ENCODE data around the gene FZR1. TPM values are rescaled to one million over a fixed set of nuclear protein-coding genes. Genes with fewer than 3 reads are reported as not detected.
"Not testable (repeated sequence)": the region's sequence is repeated elsewhere in the genome, so short reads cannot be mapped to it uniquely, and the experiment has no call there.

Gene FZR1
- polyA plus RNA-seq, 3 donors, result 7.7 to 44.6 (median 9.4) TPM

DNA sequence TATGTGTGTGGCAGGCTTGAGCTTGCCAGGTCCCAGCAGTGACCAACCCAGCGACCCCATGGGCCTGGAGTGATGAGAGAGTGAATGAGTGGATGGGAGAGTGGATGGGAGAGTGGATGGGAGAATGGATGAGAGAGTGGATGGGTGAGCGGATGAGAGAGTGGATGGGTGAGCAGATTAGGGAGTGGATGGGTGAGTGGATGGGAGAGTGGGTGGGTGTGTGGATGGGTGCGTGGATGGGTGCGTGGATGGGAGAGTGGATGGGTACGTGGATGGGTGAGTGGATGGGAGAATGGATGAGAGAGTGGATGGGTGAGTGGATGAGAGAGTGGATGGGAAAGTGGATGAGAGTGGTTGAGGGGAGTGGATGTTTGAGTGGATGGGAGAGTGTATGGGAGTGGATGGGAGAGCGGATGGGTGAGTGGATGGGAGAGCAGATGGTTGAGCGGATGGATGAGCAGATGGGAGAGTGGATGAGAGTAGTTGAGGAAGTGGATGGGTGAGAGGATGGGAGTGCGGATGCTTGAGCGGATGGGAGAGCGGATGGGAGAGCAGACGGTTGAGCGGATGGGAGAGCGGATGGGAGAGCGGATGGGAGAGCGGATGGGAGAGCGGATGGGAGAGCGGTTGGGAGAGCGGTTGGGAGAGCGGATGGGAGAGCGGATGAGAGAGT, 22.6 kb downstream of the FZR1 start:
- Histone ChIP-seq H3K9ac (ENCODE audit: insufficient read depth, low read length, poor library complexity, severe bottlenecking) (no peak overlapping the region), H3K27me3 (ENCODE audit: control insufficient read depth in 2 of 2, insufficient read depth in 2 of 2, low read length in 2 of 2) (no peaks in the 10 kb centered on the region), H3K4me3 (replicated peaks in 1 of 3; ENCODE audit: low read depth in 2 of 3, low read length in 3 of 3) (no peak overlapping the region), H3K79me2 (ENCODE audit: insufficient read depth, low read length) (peaks cover 3% of the 10 kb centered on the region), H3K4me1 (ENCODE audit: control insufficient read depth in 1 of 2, insufficient read depth in 2 of 2, low read length in 2 of 2) (no peaks in the 10 kb centered on the region), H3K27ac (ENCODE audit: low read depth in 1 of 2, low read length in 2 of 2) (no peak overlapping the region), H4K20me1 (ENCODE audit: insufficient read depth, low read length) (peaks cover 23% of the 10 kb centered on the region), H3K9me3 (replicated peaks in 1 of 2; ENCODE audit: control insufficient read depth in 1 of 2, insufficient read depth in 1 of 2, low read length in 2 of 2) (no peaks in the 10 kb centered on the region), H3K36me3 (replicated peaks in 1 of 2; ENCODE audit: control insufficient read depth in 1 of 2, insufficient read depth in 2 of 2, low read length in 2 of 2) (peaks cover 73 to 83% of the 10 kb centered on the region in 2 donors), H2AFZ (ENCODE audit: insufficient read depth, low read depth, low read length, poor library complexity, severe bottlenecking) (no peak overlapping the region), H3K4me2 (replicated peaks; ENCODE audit: extremely low read depth, low read length, poor library complexity, severe bottlenecking) (no peak overlapping the region)
- DNase-seq, result no peak
- H3K36me3 Mint-ChIP-seq, result peaks cover 37 to 46% of the 10 kb centered on the region in 2 donors
- no peak overlapping the region for H3K27ac Mint-ChIP-seq
- H3K4me3 Mint-ChIP-seq, result no peak overlapping the region
- WGBS (ENCODE audit: insufficient coverage), result 98% methylated on average over 20 of the region's 20 CpGs
- peaks cover 0 to 1% (median 0%) of the 10 kb centered on the region in 3 donors for H3K27me3 Mint-ChIP-seq (ENCODE audit: low read depth in 3 of 3)
- intact Hi-C loops (cut with micrococcal nuclease), result no loop called here
- no peaks in the 10 kb centered on the region for H3K9me3 Mint-ChIP-seq
- TF ChIP-seq, protein P1, sequence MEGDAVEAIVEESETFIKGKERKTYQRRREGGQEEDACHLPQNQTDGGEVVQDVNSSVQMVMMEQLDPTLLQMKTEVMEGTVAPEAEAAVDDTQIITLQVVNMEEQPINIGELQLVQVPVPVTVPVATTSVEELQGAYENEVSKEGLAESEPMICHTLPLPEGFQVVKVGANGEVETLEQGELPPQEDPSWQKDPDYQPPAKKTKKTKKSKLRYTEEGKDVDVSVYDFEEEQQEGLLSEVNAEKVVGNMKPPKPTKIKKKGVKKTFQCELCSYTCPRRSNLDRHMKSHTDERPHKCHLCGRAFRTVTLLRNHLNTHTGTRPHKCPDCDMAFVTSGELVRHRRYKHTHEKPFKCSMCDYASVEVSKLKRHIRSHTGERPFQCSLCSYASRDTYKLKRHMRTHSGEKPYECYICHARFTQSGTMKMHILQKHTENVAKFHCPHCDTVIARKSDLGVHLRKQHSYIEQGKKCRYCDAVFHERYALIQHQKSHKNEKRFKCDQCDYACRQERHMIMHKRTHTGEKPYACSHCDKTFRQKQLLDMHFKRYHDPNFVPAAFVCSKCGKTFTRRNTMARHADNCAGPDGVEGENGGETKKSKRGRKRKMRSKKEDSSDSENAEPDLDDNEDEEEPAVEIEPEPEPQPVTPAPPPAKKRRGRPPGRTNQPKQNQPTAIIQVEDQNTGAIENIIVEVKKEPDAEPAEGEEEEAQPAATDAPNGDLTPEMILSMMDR (IDR thresholded peaks at IDR 0.05), result no peak
- H3K4me1 Mint-ChIP-seq, result no peaks in the 10 kb centered on the region

DNA sequence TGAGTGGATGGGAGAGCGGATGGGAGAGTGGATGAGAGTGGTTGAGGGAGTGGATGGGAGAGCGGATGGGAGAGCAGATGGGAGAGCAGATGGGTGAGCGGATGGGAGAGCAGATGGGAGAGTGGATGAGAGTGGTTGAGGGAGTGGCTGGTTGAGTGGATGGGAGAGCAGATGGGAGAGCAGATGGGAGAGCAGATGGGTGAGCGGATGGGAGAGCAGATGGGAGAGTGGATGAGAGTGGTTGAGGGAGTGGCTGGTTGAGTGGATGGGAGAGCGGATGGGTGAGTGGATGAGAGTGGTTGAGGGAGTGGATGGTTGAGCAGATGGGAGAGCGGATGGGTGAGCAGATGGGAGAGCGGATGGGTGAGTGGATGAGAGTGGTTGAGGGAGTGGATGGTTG, 23.2 kb downstream of the FZR1 start:
- H3K4me2 ChIP-seq (replicated peaks; ENCODE audit: extremely low read depth, low read length, poor library complexity, severe bottlenecking); intact Hi-C loops (cut with micrococcal nuclease); H3K9me3 ChIP-seq (replicated peaks in 1 of 2; ENCODE audit: control insufficient read depth in 1 of 2, insufficient read depth in 1 of 2, low read length in 2 of 2); H3K9ac ChIP-seq (ENCODE audit: insufficient read depth, low read length, poor library complexity, severe bottlenecking); H3K79me2 ChIP-seq (ENCODE audit: insufficient read depth, low read length); H3K27me3 ChIP-seq (ENCODE audit: control insufficient read depth in 2 of 2, insufficient read depth in 2 of 2, low read length in 2 of 2); H2AFZ ChIP-seq (ENCODE audit: insufficient read depth, low read depth, low read length, poor library complexity, severe bottlenecking); H3K4me1 Mint-ChIP-seq; DNase-seq; H3K27ac Mint-ChIP-seq; H3K9me3 Mint-ChIP-seq; H3K27ac ChIP-seq (ENCODE audit: low read depth in 1 of 2, low read length in 2 of 2); H3K27me3 Mint-ChIP-seq (ENCODE audit: low read depth in 3 of 3); H3K4me3 Mint-ChIP-seq; H3K4me3 ChIP-seq (replicated peaks in 1 of 3; ENCODE audit: low read depth in 2 of 3, low read length in 3 of 3); H3K4me1 ChIP-seq (ENCODE audit: control insufficient read depth in 1 of 2, insufficient read depth in 2 of 2, low read length in 2 of 2): not testable (repeated sequence)
- Histone ChIP-seq H3K36me3 (replicated peaks in 1 of 2; ENCODE audit: control insufficient read depth in 1 of 2, insufficient read depth in 2 of 2, low read length in 2 of 2) (peaks cover 73 to 83% of the 10 kb centered on the region in 2 donors), H4K20me1 (ENCODE audit: insufficient read depth, low read length) (peaks cover 17% of the 10 kb centered on the region)
- 99% methylated on average over 7 of the region's 7 CpGs for WGBS (ENCODE audit: insufficient coverage)
- peaks cover 33 to 46% of the 10 kb centered on the region in 2 donors for H3K36me3 Mint-ChIP-seq

Data from CD14-positive monocyte (primary cell).